Mesothelial cell of epicardium (in vitro differentiated cells): ENCODE measurements around the gene AJAP1. TPM values are rescaled to one million over a fixed set of nuclear protein-coding genes. Genes with fewer than 3 reads are reported as not detected.

ENCODE experiments used
- DNase-seq, 2 experiments: peaks; one replicate each; pipeline ENCODE4 v3.0.0; 2021; ENCODE audit warnings: low spot score in 2 of 2; ENCODE audit not compliant: unreplicated experiment in 2 of 2
- H3K27ac Mint-ChIP-seq: 2 replicates; pipeline ENCODE4 v1.8.0; 2021; ENCODE audit warnings: mixed read lengths
- H3K27me3 Mint-ChIP-seq: 2 replicates; pipeline ENCODE4 v1.8.0; 2021; ENCODE audit warnings: low read depth, mixed read lengths
- H3K36me3 Mint-ChIP-seq: 2 replicates; pipeline ENCODE4 v1.8.0; 2021; ENCODE audit warnings: mixed read lengths
- H3K4me1 Mint-ChIP-seq: 2 replicates; pipeline ENCODE4 v1.8.0; 2021; ENCODE audit warnings: mixed read lengths
- H3K4me3 Mint-ChIP-seq: 2 replicates; pipeline ENCODE4 v1.8.0; 2021; ENCODE audit warnings: mild to moderate bottlenecking, moderate library complexity, mixed read lengths
- H3K9me3 Mint-ChIP-seq: 2 replicates; pipeline ENCODE4 v1.8.0; 2021; ENCODE audit warnings: mixed read lengths
- total RNA-seq: library from RNA; stranded (reverse); gene quantifications from 3 replicates; pipeline ENCODE4 v1.2.1, GENCODE V29; 2021
- TF ChIP-seq, protein P1 (sequence below): fragments of 200-600 bp; sonication (generic); IDR thresholded peaks from one replicate; pipeline ENCODE4 v1.5.0; 2021; ENCODE audit warnings: antibody characterized with exemption; ENCODE audit not compliant: unreplicated experiment

Gene AJAP1
- total RNA-seq, 1 donor from 2014 or later: 2.4 TPM

DNA sequence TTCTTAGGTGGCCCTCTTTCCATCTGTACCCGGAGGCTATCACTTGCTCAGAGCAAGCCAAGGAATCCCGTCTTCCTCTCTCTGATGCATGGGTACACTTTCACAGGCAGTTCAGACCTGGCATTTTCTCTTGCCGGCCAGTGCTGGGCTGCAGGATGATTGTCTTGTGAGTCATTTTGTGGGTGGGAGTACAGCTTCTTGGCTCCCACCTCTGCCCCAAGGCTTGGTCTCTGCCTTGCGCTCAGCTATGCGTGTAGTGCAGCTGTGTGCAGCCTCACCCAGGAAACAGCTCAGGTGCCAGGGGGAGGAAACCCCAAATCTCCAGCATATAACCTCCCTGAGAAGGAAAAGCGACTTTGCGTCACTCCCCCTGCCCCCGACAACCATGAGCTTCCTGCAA lies 3.9 kb upstream of the AJAP1 start:
- H3K27me3 Mint-ChIP-seq: peaks cover 26% of the 10 kb centered on the region
- TF ChIP-seq, protein P1, sequence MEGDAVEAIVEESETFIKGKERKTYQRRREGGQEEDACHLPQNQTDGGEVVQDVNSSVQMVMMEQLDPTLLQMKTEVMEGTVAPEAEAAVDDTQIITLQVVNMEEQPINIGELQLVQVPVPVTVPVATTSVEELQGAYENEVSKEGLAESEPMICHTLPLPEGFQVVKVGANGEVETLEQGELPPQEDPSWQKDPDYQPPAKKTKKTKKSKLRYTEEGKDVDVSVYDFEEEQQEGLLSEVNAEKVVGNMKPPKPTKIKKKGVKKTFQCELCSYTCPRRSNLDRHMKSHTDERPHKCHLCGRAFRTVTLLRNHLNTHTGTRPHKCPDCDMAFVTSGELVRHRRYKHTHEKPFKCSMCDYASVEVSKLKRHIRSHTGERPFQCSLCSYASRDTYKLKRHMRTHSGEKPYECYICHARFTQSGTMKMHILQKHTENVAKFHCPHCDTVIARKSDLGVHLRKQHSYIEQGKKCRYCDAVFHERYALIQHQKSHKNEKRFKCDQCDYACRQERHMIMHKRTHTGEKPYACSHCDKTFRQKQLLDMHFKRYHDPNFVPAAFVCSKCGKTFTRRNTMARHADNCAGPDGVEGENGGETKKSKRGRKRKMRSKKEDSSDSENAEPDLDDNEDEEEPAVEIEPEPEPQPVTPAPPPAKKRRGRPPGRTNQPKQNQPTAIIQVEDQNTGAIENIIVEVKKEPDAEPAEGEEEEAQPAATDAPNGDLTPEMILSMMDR: no peak
- no peak overlapping the region for H3K27ac Mint-ChIP-seq
- no peak for DNase-seq
- H3K4me1 Mint-ChIP-seq: peaks cover 2% of the 10 kb centered on the region
- no peak overlapping the region for H3K4me3 Mint-ChIP-seq
- no peaks in the 10 kb centered on the region for H3K9me3 Mint-ChIP-seq
- H3K36me3 Mint-ChIP-seq: no peaks in the 10 kb centered on the region

DNA sequence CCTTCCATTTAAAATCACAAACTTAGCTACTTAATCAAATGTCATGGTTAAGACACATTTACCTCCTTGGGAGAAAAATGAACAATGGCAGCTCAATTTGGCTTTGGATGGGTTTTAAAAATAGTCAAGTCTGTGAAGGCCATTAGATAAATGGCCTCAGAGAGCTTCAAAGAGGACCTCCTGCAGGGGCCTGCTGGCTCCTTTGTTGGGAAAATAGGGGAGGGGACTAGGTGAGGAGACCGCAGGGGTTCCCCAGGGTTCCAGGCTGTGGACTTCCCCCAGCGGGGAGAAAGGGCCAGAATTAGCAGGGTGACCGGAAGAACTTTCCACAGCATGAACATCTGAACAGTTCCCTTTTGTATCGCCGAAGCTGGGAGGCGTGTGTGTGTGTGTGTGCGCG lies 3.4 kb upstream of the AJAP1 start:
- no peaks in the 10 kb centered on the region for H3K9me3 Mint-ChIP-seq
- H3K27ac Mint-ChIP-seq: no peak overlapping the region
- H3K4me1 Mint-ChIP-seq: peaks cover 2% of the 10 kb centered on the region
- TF ChIP-seq, protein P1: no peak
- no peak for DNase-seq
- no peak overlapping the region for H3K4me3 Mint-ChIP-seq
- peaks cover 26% of the 10 kb centered on the region for H3K27me3 Mint-ChIP-seq
- no peaks in the 10 kb centered on the region for H3K36me3 Mint-ChIP-seq

DNA sequence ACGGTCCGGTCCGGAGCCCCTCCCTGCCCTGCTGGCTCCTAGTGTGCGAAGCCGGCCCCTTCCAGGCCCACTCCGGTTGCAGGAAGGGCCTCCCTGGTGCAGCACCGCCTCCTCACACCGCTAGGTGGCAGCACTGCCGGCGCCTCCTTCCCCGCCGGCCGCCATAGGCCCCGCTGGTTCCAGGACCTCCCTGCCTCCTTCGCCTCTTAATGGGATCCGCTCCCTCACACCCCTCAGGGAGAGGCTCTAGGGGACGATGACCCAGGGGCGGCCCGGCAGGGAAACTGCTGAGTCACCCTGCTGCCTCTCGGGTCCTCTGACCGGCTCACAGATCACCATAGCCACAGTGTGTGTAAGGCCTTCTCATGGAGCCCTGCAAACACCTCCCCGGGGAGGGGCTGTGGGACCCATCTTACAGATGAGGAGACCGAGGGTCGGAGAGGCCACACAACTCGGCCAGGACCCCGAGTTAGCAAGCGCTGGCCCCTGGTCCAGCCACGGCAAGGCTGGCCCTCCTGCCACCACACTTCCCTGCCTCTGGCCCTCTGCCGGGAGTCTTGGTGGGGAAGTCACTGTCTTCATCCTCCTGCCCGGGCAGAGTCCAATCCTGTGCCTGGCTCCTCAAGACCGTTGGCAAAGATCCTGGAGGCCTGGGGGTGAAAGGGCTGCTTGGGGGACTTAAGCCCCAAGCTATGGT lies 1.6 kb upstream of the AJAP1 start:
- Mint-ChIP-seq H3K4me3 (no peak overlapping the region), H3K27ac (no peak overlapping the region), H3K27me3 (peaks cover 44% of the 10 kb centered on the region), H3K36me3 (no peaks in the 10 kb centered on the region), H3K4me1 (peaks cover 8% of the 10 kb centered on the region), H3K9me3 (no peaks in the 10 kb centered on the region)
- TF ChIP-seq, protein P1: peak; percentile 97
- DNase-seq: peak; percentile 61 to 86

DNA sequence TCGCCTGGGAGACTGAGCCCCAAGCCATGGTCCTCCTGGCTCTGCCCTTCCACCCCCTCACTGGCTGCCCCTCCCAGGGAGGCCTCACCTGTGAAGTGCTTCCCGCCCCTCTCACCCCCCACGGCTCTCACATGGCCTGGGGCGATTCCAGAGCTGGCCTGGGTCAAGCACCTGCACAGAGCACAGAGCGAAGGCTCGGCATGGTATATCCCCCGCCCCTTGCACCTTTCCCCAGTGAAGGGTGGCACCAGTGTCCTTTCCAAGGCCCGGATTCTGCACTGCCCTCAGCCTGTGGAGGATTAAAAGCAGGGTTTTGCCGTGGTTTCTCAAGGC lies 1.1 kb upstream of the AJAP1 start:
- H3K36me3 Mint-ChIP-seq: no peaks in the 10 kb centered on the region
- H3K27me3 Mint-ChIP-seq: peaks cover 49% of the 10 kb centered on the region
- peaks cover 8% of the 10 kb centered on the region for H3K4me1 Mint-ChIP-seq
- no peak overlapping the region for H3K27ac Mint-ChIP-seq
- H3K4me3 Mint-ChIP-seq: peak overlapping the region; percentile 36
- TF ChIP-seq, protein P1: no peak
- no peak for DNase-seq
- H3K9me3 Mint-ChIP-seq: no peaks in the 10 kb centered on the region

DNA sequence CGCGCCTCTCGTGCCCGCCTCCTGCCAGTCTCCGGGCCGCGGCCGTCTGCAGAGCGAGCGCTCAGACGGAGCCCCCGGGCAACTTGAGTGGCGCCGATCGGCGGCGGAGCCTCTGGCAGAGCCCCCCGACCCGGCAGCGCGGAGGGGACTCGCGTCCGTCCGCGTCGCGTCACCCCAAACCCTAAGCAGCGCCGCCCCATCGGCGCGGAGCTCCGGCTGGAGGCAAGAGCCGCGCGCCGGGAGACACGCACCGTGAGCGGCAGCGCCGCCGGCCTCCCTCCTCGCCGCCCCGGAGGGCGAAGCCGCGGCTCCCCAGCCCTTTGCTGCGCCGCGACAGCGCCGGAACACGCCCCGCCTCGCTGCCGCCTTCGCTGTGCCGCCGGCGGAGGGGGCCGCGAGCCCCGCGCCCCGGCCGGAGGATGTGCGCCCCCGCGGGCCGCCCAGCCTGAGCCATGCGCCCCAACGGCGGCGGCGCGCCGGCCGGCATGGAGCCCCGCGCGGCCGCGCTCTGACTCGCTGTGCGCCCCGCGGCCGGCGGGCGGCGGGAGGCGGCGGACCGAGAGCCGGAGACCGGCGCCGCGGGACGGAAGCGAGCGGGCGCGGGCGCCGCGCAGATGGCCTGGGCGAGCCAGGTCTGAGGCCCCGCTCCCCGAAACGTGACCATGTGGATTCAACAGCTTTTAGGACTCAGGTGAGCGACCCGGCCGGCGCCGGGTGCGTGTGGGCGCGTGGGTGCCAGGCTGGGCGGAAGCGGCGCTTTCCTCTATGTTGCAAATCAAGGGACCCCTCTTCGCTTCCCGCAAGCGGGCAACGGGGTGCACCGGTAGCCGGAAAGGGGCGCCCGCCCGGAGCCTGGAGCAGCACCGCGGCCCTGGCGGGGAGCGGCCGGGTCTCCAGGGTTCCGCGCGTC lies 610 bp downstream of the AJAP1 start:
- no peak for DNase-seq
- H3K27ac Mint-ChIP-seq: no peak overlapping the region
- H3K9me3 Mint-ChIP-seq: no peaks in the 10 kb centered on the region
- no peaks in the 10 kb centered on the region for H3K36me3 Mint-ChIP-seq
- H3K4me1 Mint-ChIP-seq: peaks cover 18% of the 10 kb centered on the region
- H3K27me3 Mint-ChIP-seq: peaks cover 66% of the 10 kb centered on the region
- peak overlapping the region; percentile 46 for H3K4me3 Mint-ChIP-seq
- TF ChIP-seq, protein P1: no peak
